ENCODE results near the gene ARL6IP5. TPM values are rescaled to one million over a fixed set of nuclear protein-coding genes. Genes with fewer than 3 reads are reported as not detected.

ARL6IP5 gene
- polyA plus RNA-seq, 6 donors from 2014 or later = 278 to 469 (median 324) TPM

DNA sequence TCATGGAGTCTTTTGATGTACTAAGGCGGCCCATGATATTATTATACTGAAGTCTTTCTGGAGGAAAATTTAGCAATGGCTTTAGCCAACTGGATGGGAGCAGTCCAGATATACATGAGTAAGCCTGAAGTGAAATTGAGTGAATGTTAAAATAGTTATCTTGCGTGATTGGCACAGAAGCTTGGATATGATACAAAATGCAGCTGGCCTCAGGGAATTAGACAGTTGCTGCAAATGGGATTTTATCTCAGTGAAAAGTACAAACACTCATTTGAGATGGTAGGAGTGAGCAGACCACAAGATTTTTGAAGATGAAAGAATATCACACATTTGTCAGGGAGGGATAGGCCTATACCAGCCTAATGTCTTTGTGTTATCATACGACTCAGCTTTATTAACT is 28.8 kb downstream of the ARL6IP5 start:
- H3K4me1 Mint-ChIP-seq = peaks cover 5 to 6% (median 5%) of the 10 kb centered on the region in 3 donors
- DNase-seq = no peak
- no peak overlapping the region for H3K4me3 Mint-ChIP-seq
- no peaks in the 10 kb centered on the region for H3K27me3 Mint-ChIP-seq
- ATAC-seq (ENCODE audit: low read depth in 2 of 2) = no peak
- no peaks in the 10 kb centered on the region for H3K36me3 Mint-ChIP-seq
- peak overlapping the region in 1 of 6 donors; percentile 73 for H3K27ac Mint-ChIP-seq
- H3K9me3 Mint-ChIP-seq = no peaks in the 10 kb centered on the region

DNA sequence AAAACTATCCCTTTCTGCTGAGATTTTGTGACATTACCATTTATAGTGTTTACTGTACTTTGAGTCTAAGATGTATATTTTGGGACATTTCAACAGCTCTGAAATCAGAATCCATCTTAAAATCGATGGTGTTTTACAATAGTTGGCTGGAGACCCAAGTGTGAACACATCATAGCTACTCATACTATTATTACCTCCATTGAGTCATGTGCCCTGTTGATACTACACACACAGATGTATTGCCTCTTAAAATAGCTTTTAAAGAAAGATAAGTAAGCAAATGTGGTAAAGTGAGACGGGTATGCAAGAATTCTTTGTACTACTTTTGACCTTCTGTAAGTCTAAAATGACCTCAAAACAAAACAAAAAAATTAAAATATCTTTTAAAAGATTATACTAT is 31.0 kb downstream of the ARL6IP5 start:
- H3K9me3 Mint-ChIP-seq = no peaks in the 10 kb centered on the region
- H3K4me1 Mint-ChIP-seq = peaks cover 0 to 5% (median under 1%) of the 10 kb centered on the region in 3 donors
- peaks cover 0 to 4% (median 0%) of the 10 kb centered on the region in 3 donors for H3K27me3 Mint-ChIP-seq
- H3K27ac Mint-ChIP-seq = no peak overlapping the region
- no peaks in the 10 kb centered on the region for H3K36me3 Mint-ChIP-seq
- DNase-seq = no peak
- no peak overlapping the region for H3K4me3 Mint-ChIP-seq
- no peak for ATAC-seq (ENCODE audit: low read depth in 2 of 2)

DNA sequence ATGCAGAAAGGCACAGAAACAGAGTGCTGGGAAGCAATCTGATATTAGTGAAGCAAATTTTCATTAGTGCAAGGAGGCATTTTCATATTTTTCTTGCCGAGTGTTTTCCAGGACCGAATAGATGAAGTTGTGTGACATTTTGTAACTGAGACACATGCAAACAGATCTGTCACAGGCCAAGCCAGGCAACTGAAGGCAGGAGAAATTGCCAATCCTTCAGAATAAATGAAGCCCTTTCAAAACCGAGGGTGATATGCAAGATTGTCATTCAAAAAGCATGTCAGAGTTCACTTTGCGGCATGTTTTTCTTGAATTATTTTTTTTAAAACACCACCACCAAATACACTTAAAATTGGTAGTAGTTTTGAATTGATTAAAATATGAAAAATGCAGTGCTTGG is 31.4 kb downstream of the ARL6IP5 start:
- peaks cover 0 to 4% (median 3%) of the 10 kb centered on the region in 3 donors for H3K4me1 Mint-ChIP-seq
- no peak for ATAC-seq (ENCODE audit: low read depth in 2 of 2)
- no peak overlapping the region for H3K27ac Mint-ChIP-seq
- DNase-seq = no peak
- no peak overlapping the region for H3K4me3 Mint-ChIP-seq
- no peaks in the 10 kb centered on the region for H3K36me3 Mint-ChIP-seq
- H3K27me3 Mint-ChIP-seq = peaks cover 0 to 4% (median 0%) of the 10 kb centered on the region in 3 donors
- H3K9me3 Mint-ChIP-seq = no peaks in the 10 kb centered on the region

DNA sequence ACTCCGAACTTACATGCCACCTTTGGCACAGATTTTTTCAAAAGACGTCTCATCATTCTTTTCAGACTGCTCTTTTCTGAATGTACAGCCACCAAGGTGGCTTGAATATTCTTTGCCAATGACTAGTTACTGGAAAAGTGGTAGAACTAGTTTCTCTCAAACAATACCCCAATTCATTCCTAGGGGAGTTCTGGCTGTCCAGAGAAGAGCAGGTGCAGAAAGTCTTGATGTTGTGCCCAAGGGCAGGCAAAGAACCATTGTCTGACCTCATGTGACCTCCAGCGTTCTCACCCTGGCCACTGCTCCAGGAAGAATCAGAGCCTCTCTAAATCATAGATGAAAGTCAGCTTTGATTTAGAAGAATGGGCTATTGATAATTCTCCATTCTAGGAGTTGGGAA is 32.2 kb downstream of the ARL6IP5 start:
- Mint-ChIP-seq H3K4me3 (no peak overlapping the region), H3K4me1 (peaks cover 0 to 4% (median 3%) of the 10 kb centered on the region in 3 donors), H3K36me3 (no peaks in the 10 kb centered on the region), H3K27me3 (peaks cover 0 to 4% (median 0%) of the 10 kb centered on the region in 3 donors), H3K9me3 (no peaks in the 10 kb centered on the region), H3K27ac (peak overlapping the region in 1 of 6 donors; percentile 42)
- DNase-seq (no peak), ATAC-seq (ENCODE audit: low read depth in 2 of 2) (no peak)

DNA sequence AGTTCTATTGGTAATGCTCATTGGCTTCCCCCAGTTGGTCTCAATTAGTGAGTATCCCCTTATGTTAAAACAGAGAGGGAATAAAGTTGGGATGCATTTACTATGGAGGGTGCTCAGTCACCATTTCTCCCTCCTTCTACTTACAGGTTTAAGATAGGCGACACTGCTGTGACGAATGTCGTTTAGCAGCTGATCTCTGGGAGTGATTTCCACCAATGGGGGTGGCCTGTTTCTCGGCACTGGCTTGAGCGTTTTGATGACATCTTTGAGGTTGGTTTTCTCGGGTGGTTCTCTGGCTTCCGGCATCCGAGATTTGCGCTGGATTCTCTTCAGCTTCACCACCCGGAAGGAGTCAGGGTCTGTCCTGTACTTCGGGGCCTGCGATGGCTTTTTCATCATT is 33.8 kb downstream of the ARL6IP5 start:
- ATAC-seq (ENCODE audit: low read depth in 2 of 2) = no peak
- no peak for DNase-seq
- H3K4me1 Mint-ChIP-seq = peaks cover 0 to 4% (median 3%) of the 10 kb centered on the region in 3 donors
- H3K4me3 Mint-ChIP-seq = no peak overlapping the region
- H3K9me3 Mint-ChIP-seq = no peaks in the 10 kb centered on the region
- no peaks in the 10 kb centered on the region for H3K36me3 Mint-ChIP-seq
- peaks cover 0 to 4% (median 0%) of the 10 kb centered on the region in 3 donors for H3K27me3 Mint-ChIP-seq
- no peak overlapping the region for H3K27ac Mint-ChIP-seq

DNA sequence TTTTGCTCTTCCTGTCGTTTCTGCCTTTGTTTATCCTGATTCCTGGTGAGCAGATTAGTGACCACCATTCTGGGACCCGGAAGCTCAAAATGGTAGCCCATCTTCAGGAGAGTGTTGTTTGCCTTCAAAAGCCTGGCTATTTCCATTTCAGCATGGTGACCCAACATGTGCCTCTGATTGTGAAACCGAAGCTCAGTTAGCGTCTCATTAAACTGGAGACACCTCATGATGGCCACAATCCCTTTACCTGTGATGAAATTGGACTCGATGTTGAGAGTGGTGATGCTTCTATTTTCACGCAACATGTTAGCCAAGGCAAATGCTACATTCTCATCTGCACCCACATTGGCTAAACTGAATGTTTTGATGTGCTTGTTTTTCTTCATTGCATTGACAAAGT is 34.4 kb downstream of the ARL6IP5 start:
- no peak for ATAC-seq (ENCODE audit: low read depth in 2 of 2)
- peaks cover 0 to 4% (median 0%) of the 10 kb centered on the region in 3 donors for H3K27me3 Mint-ChIP-seq
- no peak overlapping the region for H3K4me3 Mint-ChIP-seq
- H3K27ac Mint-ChIP-seq = no peak overlapping the region
- no peaks in the 10 kb centered on the region for H3K36me3 Mint-ChIP-seq
- H3K9me3 Mint-ChIP-seq = no peaks in the 10 kb centered on the region
- no peak for DNase-seq
- H3K4me1 Mint-ChIP-seq = peaks cover 0 to 4% (median 3%) of the 10 kb centered on the region in 3 donors

DNA sequence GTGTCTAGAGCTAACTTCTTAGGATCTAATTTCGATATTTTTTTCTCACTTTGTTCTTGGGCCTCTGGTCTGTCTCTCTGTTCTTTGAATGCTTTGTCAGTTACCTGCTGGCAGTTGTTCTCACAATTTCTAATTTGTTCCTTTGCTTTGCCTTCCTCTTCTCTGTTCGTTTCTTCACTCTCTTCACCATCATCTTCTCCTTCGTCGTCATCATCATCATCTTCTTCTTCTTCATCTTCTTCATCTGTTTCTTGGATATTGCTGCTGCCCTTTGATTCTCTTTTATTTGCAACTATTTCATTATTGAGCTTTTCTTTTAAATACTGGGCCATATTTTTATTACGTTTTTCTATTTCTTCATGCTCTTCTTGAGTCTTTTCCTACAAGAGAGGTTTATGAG is 34.9 kb downstream of the ARL6IP5 start:
- peaks cover 0 to 4% (median 3%) of the 10 kb centered on the region in 3 donors for H3K4me1 Mint-ChIP-seq
- no peaks in the 10 kb centered on the region for H3K36me3 Mint-ChIP-seq
- H3K4me3 Mint-ChIP-seq = no peak overlapping the region
- DNase-seq (no peak), ATAC-seq (ENCODE audit: low read depth in 2 of 2) (no peak)
- peaks cover 0 to 4% (median 0%) of the 10 kb centered on the region in 3 donors for H3K27me3 Mint-ChIP-seq
- no peaks in the 10 kb centered on the region for H3K9me3 Mint-ChIP-seq
- no peak overlapping the region for H3K27ac Mint-ChIP-seq

DNA sequence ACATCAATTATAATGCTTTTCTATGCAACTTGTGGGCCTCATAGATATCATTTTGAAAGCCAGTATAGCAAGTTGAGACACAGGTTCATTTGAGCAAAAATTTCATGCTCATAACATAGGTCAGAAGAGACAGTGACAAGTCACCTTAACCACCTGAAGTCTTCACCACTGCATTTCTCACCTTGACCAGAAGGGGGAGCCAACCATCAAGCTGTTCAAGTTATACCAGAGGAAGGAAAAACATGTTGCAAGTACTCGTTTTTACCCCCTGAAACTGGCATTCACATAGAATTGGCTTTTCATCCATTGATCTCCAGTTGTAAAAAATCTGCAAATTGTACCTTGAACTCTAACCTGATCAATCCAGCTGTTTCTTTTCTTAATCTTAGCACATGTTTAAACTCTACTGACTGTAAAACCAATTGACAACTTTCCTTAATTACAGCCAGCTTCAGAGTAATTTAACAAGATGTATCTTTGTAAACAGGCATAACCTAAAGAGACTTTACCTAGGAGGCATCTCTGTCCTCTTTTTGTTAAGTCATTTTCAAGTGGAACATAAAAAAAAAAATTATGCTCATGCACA is 36.2 kb downstream of the ARL6IP5 start:
- H3K4me1 Mint-ChIP-seq = peaks cover 0 to 4% (median 3%) of the 10 kb centered on the region in 3 donors
- H3K36me3 Mint-ChIP-seq = no peaks in the 10 kb centered on the region
- H3K27ac Mint-ChIP-seq = no peak overlapping the region
- DNase-seq (peak; percentile 71), ATAC-seq (ENCODE audit: low read depth in 2 of 2) (peak; percentile 71 to 72)
- H3K4me3 Mint-ChIP-seq = no peak overlapping the region
- peaks cover 0 to 4% (median 0%) of the 10 kb centered on the region in 3 donors for H3K27me3 Mint-ChIP-seq
- H3K9me3 Mint-ChIP-seq = no peaks in the 10 kb centered on the region

DNA sequence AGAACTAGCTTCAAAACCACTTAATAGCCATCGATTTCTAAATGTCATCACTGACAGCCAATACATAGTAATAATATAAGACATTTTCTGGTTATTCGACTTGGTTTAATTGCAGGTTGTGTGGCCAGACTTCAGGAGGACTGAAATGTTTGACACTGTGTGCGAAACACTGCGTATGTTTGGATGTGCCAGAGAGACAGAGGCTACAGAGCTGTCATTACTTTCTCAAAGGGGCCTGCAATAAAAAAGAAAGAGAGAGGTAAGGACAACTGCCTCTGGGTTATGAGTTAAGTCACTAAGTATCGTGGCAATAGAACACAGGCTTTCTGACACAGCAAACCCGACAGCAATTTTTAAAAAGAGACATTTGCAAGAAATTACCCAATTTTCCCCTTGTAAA is 36.8 kb downstream of the ARL6IP5 start:
- H3K4me3 Mint-ChIP-seq = no peak overlapping the region
- no peak overlapping the region for H3K27ac Mint-ChIP-seq
- H3K27me3 Mint-ChIP-seq = peaks cover 0 to 4% (median 2%) of the 10 kb centered on the region in 3 donors
- DNase-seq (no peak), ATAC-seq (ENCODE audit: low read depth in 2 of 2) (no peak)
- no peaks in the 10 kb centered on the region for H3K36me3 Mint-ChIP-seq
- H3K4me1 Mint-ChIP-seq = peaks cover 0 to 4% (median 3%) of the 10 kb centered on the region in 3 donors
- no peaks in the 10 kb centered on the region for H3K9me3 Mint-ChIP-seq

DNA sequence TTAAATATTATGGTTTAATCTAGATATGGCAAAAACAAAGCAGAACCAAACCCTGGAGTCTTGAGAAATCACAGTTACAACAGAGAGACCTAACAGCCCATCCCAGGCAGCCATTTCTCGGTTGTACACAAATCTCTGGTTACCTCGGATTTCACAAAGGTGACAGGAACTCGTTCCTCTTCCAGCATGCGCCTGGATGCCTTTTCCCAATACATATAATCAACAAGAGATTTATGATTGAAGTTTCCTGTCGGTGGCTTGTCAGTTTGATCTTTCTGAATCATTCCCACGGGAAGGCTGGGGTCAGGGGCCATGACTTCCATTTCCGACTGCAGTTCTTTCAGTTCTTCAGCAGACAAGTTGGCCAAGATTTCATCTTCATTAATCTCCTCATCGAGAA is 37.2 kb downstream of the ARL6IP5 start:
- Mint-ChIP-seq H3K4me3 (no peak overlapping the region), H3K36me3 (no peaks in the 10 kb centered on the region), H3K27ac (no peak overlapping the region), H3K27me3 (peaks cover 0 to 6% (median 6%) of the 10 kb centered on the region in 3 donors), H3K9me3 (no peaks in the 10 kb centered on the region), H3K4me1 (peaks cover 0 to 4% (median 3%) of the 10 kb centered on the region in 3 donors)
- no peak for ATAC-seq (ENCODE audit: low read depth in 2 of 2)
- DNase-seq = no peak

DNA sequence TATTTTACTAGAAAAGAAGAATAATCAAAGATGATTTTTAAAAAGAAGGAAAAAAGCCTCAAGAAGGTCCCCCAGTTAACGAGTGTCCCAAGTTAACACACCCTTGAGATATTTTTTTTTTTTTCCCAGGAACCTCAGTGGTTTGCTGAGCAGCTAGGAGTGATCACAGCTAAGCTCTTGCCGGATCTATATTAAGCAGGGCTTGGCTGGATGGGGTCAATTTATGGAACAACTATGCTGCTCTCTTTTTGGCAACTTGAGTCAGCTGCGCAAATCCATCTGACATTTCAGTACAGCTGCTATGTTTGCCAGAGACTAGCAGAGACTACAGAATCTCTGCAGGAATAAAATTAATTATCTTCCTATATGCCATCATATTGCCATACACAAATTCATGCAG is 37.7 kb downstream of the ARL6IP5 start, which contains the start of gene LMOD3:
TSS of gene LMOD3 (minus strand) at position 193 of the 400 bp plus-strand sequence. CDS start 209 bp downstream, outside the sequence.
- Mint-ChIP-seq H3K36me3 (no peaks in the 10 kb centered on the region), H3K4me1 (peaks cover 0 to 4% (median 3%) of the 10 kb centered on the region in 3 donors), H3K4me3 (no peak within 1 kb of the TSS), H3K9me3 (no peaks in the 10 kb centered on the region), H3K27me3 (peaks cover 0 to 10% (median 9%) of the 10 kb centered on the region in 3 donors), H3K27ac (no peak within 1 kb of the TSS)
- no peak for ATAC-seq (ENCODE audit: low read depth in 2 of 2)
- no peak for DNase-seq

DNA sequence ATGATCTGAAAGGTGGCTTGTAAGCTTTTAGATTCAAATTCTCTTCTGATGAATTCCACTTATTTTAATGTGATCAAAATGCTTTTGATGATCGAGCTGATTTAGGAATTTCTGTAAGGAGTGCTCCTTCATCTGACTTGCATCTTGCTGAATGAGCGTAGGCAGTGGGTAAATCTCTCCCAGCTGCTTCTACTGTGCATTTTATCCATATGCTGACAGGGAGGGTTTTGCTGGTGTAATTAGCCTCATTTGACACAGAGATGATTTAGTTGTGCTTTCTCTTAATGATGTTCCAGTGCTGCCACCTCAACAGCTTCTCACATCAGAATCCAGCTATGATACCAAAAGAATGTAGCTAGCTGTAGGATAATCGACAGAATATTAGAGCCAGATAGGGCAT is 41.5 kb downstream of the ARL6IP5 start:
- H3K27ac Mint-ChIP-seq = no peak overlapping the region
- peaks cover 0 to 2% (median 0%) of the 10 kb centered on the region in 7 donors for H3K9me3 Mint-ChIP-seq
- H3K4me1 Mint-ChIP-seq = no peaks in the 10 kb centered on the region
- ATAC-seq (ENCODE audit: low read depth in 2 of 2) (no peak), DNase-seq (no peak)
- no peaks in the 10 kb centered on the region for H3K36me3 Mint-ChIP-seq
- peaks cover 0 to 9% (median 6%) of the 10 kb centered on the region in 3 donors for H3K27me3 Mint-ChIP-seq
- no peak overlapping the region for H3K4me3 Mint-ChIP-seq

DNA sequence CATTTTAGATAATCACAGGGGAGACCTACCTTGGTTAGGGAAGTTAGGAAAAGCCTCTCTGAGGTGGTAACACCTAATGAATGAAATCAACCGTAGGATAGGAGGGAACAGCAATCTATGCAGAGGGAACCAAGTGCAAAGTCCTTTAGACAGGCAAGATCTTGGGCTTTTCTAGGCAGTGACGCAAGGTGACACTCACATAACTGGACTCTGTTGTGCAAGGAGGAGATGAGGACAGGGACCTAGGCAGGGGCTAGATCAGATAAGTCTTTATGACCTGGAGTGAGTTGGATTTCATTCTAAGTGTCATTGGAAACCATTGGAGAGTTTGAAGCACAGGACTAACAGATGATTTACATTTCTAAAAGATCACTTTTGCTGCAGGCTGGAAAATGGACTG is 42.3 kb downstream of the ARL6IP5 start:
- no peak for ATAC-seq (ENCODE audit: low read depth in 2 of 2)
- peaks cover 0 to 2% (median 0%) of the 10 kb centered on the region in 7 donors for H3K9me3 Mint-ChIP-seq
- H3K4me1 Mint-ChIP-seq = no peaks in the 10 kb centered on the region
- no peak for DNase-seq
- H3K4me3 Mint-ChIP-seq = no peak overlapping the region
- H3K27ac Mint-ChIP-seq = no peak overlapping the region
- H3K27me3 Mint-ChIP-seq = peaks cover 0 to 9% (median 6%) of the 10 kb centered on the region in 3 donors
- H3K36me3 Mint-ChIP-seq = no peaks in the 10 kb centered on the region

DNA sequence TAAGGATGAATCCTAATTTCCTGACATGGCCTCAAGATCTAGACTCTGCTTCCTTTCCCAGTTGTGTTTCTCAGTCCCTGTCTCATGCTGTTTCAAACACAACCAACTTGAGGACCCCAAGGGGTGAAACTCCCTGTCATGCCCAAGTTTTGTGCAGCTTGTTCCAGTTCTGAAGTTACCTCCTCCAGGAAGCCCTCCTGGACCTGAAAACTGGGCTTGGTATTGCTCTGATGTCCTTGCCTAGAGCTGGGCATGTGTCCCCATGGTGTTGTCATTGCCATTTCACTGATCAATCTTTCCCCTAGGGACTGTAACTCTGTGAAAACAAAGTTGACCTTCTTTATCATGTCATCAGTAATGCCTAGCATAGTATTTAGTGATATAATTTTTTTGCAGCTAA is 43.8 kb downstream of the ARL6IP5 start:
- no peak for ATAC-seq (ENCODE audit: low read depth in 2 of 2)
- H3K27me3 Mint-ChIP-seq = peaks cover 0 to 9% (median 6%) of the 10 kb centered on the region in 3 donors
- DNase-seq = no peak
- peaks cover 0 to 4% of the 10 kb centered on the region in 2 donors for H3K36me3 Mint-ChIP-seq
- no peak overlapping the region for H3K27ac Mint-ChIP-seq
- peaks cover 0 to 5% (median 2%) of the 10 kb centered on the region in 7 donors for H3K9me3 Mint-ChIP-seq
- H3K4me3 Mint-ChIP-seq = no peak overlapping the region
- H3K4me1 Mint-ChIP-seq = no peaks in the 10 kb centered on the region

Measured in naive B cell (primary cell).